Endothelial cell (in vitro differentiated cells): ENCODE results near the gene CPLX3. TPM values are rescaled to one million over a fixed set of nuclear protein-coding genes. Genes with fewer than 3 reads are reported as not detected.
A peak's percentile ranks its signal among the peaks of the same experiment; 100 is the strongest.

ENCODE experiments used
- DNase-seq: peaks from one replicate; pipeline ENCODE4 v3.0.0; 2021; ENCODE audit warnings: low spot score
- H3K27ac Mint-ChIP-seq: one replicate; pipeline ENCODE4 v1.8.0; 2021; ENCODE audit warnings: mixed read lengths, inconsistent platforms; ENCODE audit not compliant: unreplicated experiment
- H3K27me3 Mint-ChIP-seq: one replicate; pipeline ENCODE4 v1.8.0; 2021; ENCODE audit warnings: mild to moderate bottlenecking, moderate library complexity, mixed read lengths, inconsistent platforms; ENCODE audit not compliant: unreplicated experiment
- H3K36me3 Mint-ChIP-seq: one replicate; pipeline ENCODE4 v1.8.0; 2021; ENCODE audit warnings: mild to moderate bottlenecking, low read depth, mixed read lengths, inconsistent platforms; ENCODE audit not compliant: unreplicated experiment
- H3K4me1 Mint-ChIP-seq: one replicate; pipeline ENCODE4 v1.8.0; 2021; ENCODE audit warnings: mild to moderate bottlenecking, mixed read lengths, inconsistent platforms; ENCODE audit not compliant: unreplicated experiment
- H3K4me3 Mint-ChIP-seq: one replicate; pipeline ENCODE4 v1.8.0; 2021; ENCODE audit warnings: mild to moderate bottlenecking, mixed read lengths, inconsistent platforms; ENCODE audit not compliant: unreplicated experiment
- H3K9me3 Mint-ChIP-seq: one replicate; pipeline ENCODE4 v1.8.0; 2021; ENCODE audit warnings: mixed read lengths, inconsistent platforms; ENCODE audit not compliant: unreplicated experiment
- CTCF ChIP-seq: fragments of 200-600 bp; sonication (generic); IDR thresholded peaks from one replicate; pipeline ENCODE4 v1.5.0; 2021; ENCODE audit warnings: antibody characterized with exemption; ENCODE audit not compliant: unreplicated experiment
- total RNA-seq: library from RNA; stranded (reverse); fragmentation: NEBNext Ultra II Directional; extraction: Animal tissue kit (Norgen Biotek cat#: 25700); gene quantifications from one replicate; pipeline ENCODE4 v1.2.1, GENCODE V29; 2021; ENCODE audit not compliant: unreplicated experiment

The CPLX3 gene
- total RNA-seq, 1 donor from 2014 or later = not detected

GRCh38 chr15:74816624-74817369, 9.6 kb upstream of the CPLX3 start:
- Mint-ChIP-seq H3K36me3 (no peaks in the 10 kb centered on the region), H3K4me3 (no peak overlapping the region), H3K4me1 (peaks cover 3% of the 10 kb centered on the region), H3K27me3 (peaks cover 12% of the 10 kb centered on the region), H3K9me3 (no peaks in the 10 kb centered on the region), H3K27ac (no peak overlapping the region)
- no peak for DNase-seq
- no peak for TF ChIP-seq CTCF

- peaks cover 14% of the 10 kb centered on the region for H3K27me3 Mint-ChIP-seq
- no peaks in the 10 kb centered on the region for H3K36me3 Mint-ChIP-seq
- no peak overlapping the region for H3K27ac Mint-ChIP-seq
- H3K9me3 Mint-ChIP-seq = no peaks in the 10 kb centered on the region
- DNase-seq = peak; percentile 26
- H3K4me1 Mint-ChIP-seq = peaks cover 3% of the 10 kb centered on the region
- no peak for TF ChIP-seq CTCF
- no peak overlapping the region for H3K4me3 Mint-ChIP-seq
These were observed 9.1 kb upstream of the CPLX3 start for GRCh38 chr15:74817370-74817737.

- H3K27me3 Mint-ChIP-seq = peaks cover 14% of the 10 kb centered on the region
- no peak overlapping the region for H3K4me3 Mint-ChIP-seq
- no peak for DNase-seq
- H3K4me1 Mint-ChIP-seq = peaks cover 3% of the 10 kb centered on the region
- no peaks in the 10 kb centered on the region for H3K36me3 Mint-ChIP-seq
- TF ChIP-seq CTCF = no peak
- no peaks in the 10 kb centered on the region for H3K9me3 Mint-ChIP-seq
- H3K27ac Mint-ChIP-seq = no peak overlapping the region
These were observed 6.4 kb upstream of the CPLX3 start for GRCh38 chr15:74820056-74820455.

GRCh38 chr15:74821091-74821789, 5.2 kb upstream of the CPLX3 start:
- no peaks in the 10 kb centered on the region for H3K9me3 Mint-ChIP-seq
- TF ChIP-seq CTCF = no peak
- H3K27me3 Mint-ChIP-seq = peaks cover 16% of the 10 kb centered on the region
- no peaks in the 10 kb centered on the region for H3K36me3 Mint-ChIP-seq
- H3K27ac Mint-ChIP-seq = no peak overlapping the region
- no peak for DNase-seq
- no peak overlapping the region for H3K4me3 Mint-ChIP-seq
- H3K4me1 Mint-ChIP-seq = peaks cover 3% of the 10 kb centered on the region

GRCh38 chr15:74821790-74822158, 4.7 kb upstream of the CPLX3 start:
- Mint-ChIP-seq H3K36me3 (no peaks in the 10 kb centered on the region), H3K27ac (no peak overlapping the region), H3K4me3 (no peak overlapping the region), H3K9me3 (no peaks in the 10 kb centered on the region), H3K27me3 (peaks cover 15% of the 10 kb centered on the region), H3K4me1 (peaks cover 3% of the 10 kb centered on the region)
- no peak for TF ChIP-seq CTCF
- DNase-seq = no peak
